K562 (cell line): ENCODE measurements around the gene ZNHIT1. TPM values are rescaled to one million over a fixed set of nuclear protein-coding genes. Genes with fewer than 3 reads are reported as not detected.
A peak's percentile ranks its signal among the peaks of the same experiment; 100 is the strongest.

Source experiments
- ATAC-seq: fragments of 200-7000 bp; cut with Tn5 transposase; 3 replicates; pipeline ENCODE4 v1.9.1; 2020; ENCODE audit warnings: moderate library complexity
- BruUV-seq: library from RNA; stranded (reverse); fragments of 400-500 nt; replicated peaks from 2 replicates; lab custom pipeline; 2021; lab: Mats Ljungman, UMichigan
- CTCF ChIA-PET: fragments of 300-600 bp; formaldehyde crosslinking; extraction: SDS; loops from one replicate; lab custom pipeline; 2021; ENCODE audit warnings: low intra/inter-chr PET ratio; lab: Yijun Ruan, JAX
- POLR2A ChIA-PET: fragments of 300-600, 350-650 bp; sonication (Branson Sonifier 250); formaldehyde crosslinking; extraction: SDS; loops from one replicate; lab custom pipeline; 2021; ENCODE audit warnings: antibody characterized with exemption, inconsistent platforms; lab: Yijun Ruan, JAX
- DNase-seq, 4 experiments: peaks; one replicate each; pipeline versions ENCODE4 v3.0.0 to v3.0.0-alpha.2; 2011 to 2018; ENCODE audit warnings: low spot score in 3 of 4, mixed read lengths in 3 of 4; ENCODE audit errors: extremely low read depth in 1 of 4
- FAIRE-seq: peaks from 2 replicates; lab custom pipeline; 2011; peaks lifted over from hg19 to GRCh38; lab: Jason Lieb, UNC
- H2AFZ ChIP-seq: 2 replicates; pipeline ENCODE4 v1.6.0; 2011; ENCODE audit warnings: low read depth, low read length, control low read depth, inconsistent platforms
- H3K27ac ChIP-seq: fragments of 200-600 bp; 3 replicates; pipeline ENCODE4 v1.8.0; 2011; ENCODE audit warnings: low read depth, mild to moderate bottlenecking, control low read depth, inconsistent platforms, low read length, moderate library complexity, mixed read lengths; ENCODE audit errors: extremely low read depth
- H3K27me3 ChIP-seq, 2 experiments: fragments of 300-600 bp in 1 of 2; 2 replicates in 1 of 2; 3 replicates in 1 of 2; pipeline versions ENCODE4 v1.6.0 to v1.8.0; 2011; ENCODE audit warnings: inconsistent platforms in 2 of 2, low read length in 2 of 2, mild to moderate bottlenecking in 1 of 2, mixed read lengths in 1 of 2, moderate library complexity in 1 of 2; ENCODE audit not compliant: control insufficient read depth in 2 of 2, insufficient read depth in 2 of 2
- H3K36me3 ChIP-seq: fragments of 300-600 bp; 3 replicates; pipeline ENCODE4 v1.8.0; 2011; ENCODE audit warnings: mild to moderate bottlenecking, low read length, inconsistent platforms; ENCODE audit not compliant: control insufficient read depth, insufficient read depth
- H3K4me1 ChIP-seq, 2 experiments: fragments of 200-600 bp in 1 of 2; replicated peaks in 1 of 2; 2 replicates in 1 of 2; 3 replicates in 1 of 2; pipeline versions ENCODE4 v1.5.1 to v1.8.0; 2011; ENCODE audit warnings: inconsistent platforms in 2 of 2, low read length in 2 of 2, mild to moderate bottlenecking in 1 of 2, mixed read lengths in 1 of 2, moderate library complexity in 1 of 2; ENCODE audit not compliant: control insufficient read depth in 2 of 2, insufficient read depth in 2 of 2
- H3K4me2 ChIP-seq: 2 replicates; pipeline ENCODE4 v1.6.1; 2011; ENCODE audit warnings: low read length, control low read depth, inconsistent platforms, mixed read lengths; ENCODE audit not compliant: insufficient read depth
- H3K4me3 ChIP-seq: fragments of 200-600 bp; sonication (generic), shearing (Covaris generic); 2 replicates; pipeline ENCODE4 v1.5.1; 2016; ENCODE audit warnings: control low read depth, inconsistent platforms
- H3K79me2 ChIP-seq: fragments of 200-600 bp; 3 replicates; pipeline ENCODE4 v1.8.0; 2011; ENCODE audit warnings: low read length, inconsistent platforms; ENCODE audit not compliant: control insufficient read depth, insufficient read depth
- H3K9ac ChIP-seq, 2 experiments: 2 replicates each; pipeline versions ENCODE4 v1.6.0 to v1.6.1; 2011; ENCODE audit warnings: low read depth in 2 of 2, low read length in 2 of 2, control low read depth in 1 of 2, inconsistent platforms in 1 of 2, mild to moderate bottlenecking in 1 of 2, mixed read lengths in 1 of 2; ENCODE audit not compliant: insufficient read depth in 1 of 2
- H3K9me1 ChIP-seq: one replicate; pipeline ENCODE4 v1.6.0; 2011; ENCODE audit warnings: inconsistent platforms, mild to moderate bottlenecking, low read length, moderate library complexity; ENCODE audit not compliant: control insufficient read depth, insufficient read depth
- H3K9me3 ChIP-seq: replicated peaks from 2 replicates; pipeline ENCODE4 v1.5.1; 2011; ENCODE audit warnings: low read depth, low read length, inconsistent platforms; ENCODE audit not compliant: control insufficient read depth, insufficient read depth
- H4K20me1 ChIP-seq: replicated peaks from 2 replicates; pipeline ENCODE4 v1.6.1; 2011; ENCODE audit warnings: low read length, inconsistent platforms, mixed read lengths; ENCODE audit not compliant: control insufficient read depth, insufficient read depth
- ATF3 ChIP-seq, 2 experiments: fragments of 450-650 bp in 1 of 2; sonication (generic) in 1 of 2; formaldehyde crosslinking in 1 of 2; IDR thresholded peaks in 1 of 2; conservative IDR thresholded peaks in 1 of 2; 2 replicates each; pipeline versions ENCODE4 v1.6.1 to v1.8.1; 2016 to 2023; ENCODE audit warnings: mild to moderate bottlenecking in 2 of 2, moderate library complexity in 2 of 2, inconsistent platforms in 1 of 2, missing genetic modification reagents in 1 of 2
- CEBPB ChIP-seq: fragments of 450-650 bp; IDR thresholded peaks from 2 replicates; pipeline ENCODE4 v1.6.1; 2016; ENCODE audit warnings: missing genetic modification characterization, missing compliant biosample characterization
- CEBPG ChIP-seq, 3 experiments: fragments of 200-800 bp in 1 of 3; sonication (Bioruptor generic) in 1 of 3; sonication (generic) in 1 of 3; formaldehyde crosslinking in 1 of 3; IDR thresholded peaks in 2 of 3; conservative IDR thresholded peaks in 1 of 3; 2 replicates each; pipeline versions ENCODE4 v1.6.1 to v1.8.0; 2016 to 2022; ENCODE audit warnings: missing compliant biosample characterization in 2 of 3, missing genetic modification characterization in 2 of 3, mild to moderate bottlenecking in 1 of 3, missing genetic modification reagents in 1 of 3
- ETV5 ChIP-seq: sonication (generic); formaldehyde crosslinking; IDR thresholded peaks from 2 replicates; pipeline ENCODE4 v1.4.0; 2020; ENCODE audit warnings: low read depth, mild to moderate bottlenecking, missing genetic modification reagents
- ZNF384 ChIP-seq: IDR thresholded peaks from 2 replicates; pipeline ENCODE4 v1.6.1; 2012; ENCODE audit warnings: low read depth, low read length, improper control_type of control experiment
- ZNF696 ChIP-seq: fragments of 250-450 bp; sonication (Bioruptor Pico); conservative IDR thresholded peaks from 2 replicates; pipeline ENCODE4 v1.4.0; 2020; ENCODE audit warnings: mild to moderate bottlenecking, moderate library complexity
- ZNF707 ChIP-seq: fragments of 250-450 bp; sonication (Bioruptor Pico); conservative IDR thresholded peaks from 2 replicates; pipeline ENCODE4 v1.8.0; 2022; ENCODE audit warnings: inconsistent platforms, mild to moderate bottlenecking, moderate library complexity
- WGBS: fragments of 100-300 bp; shearing (Covaris generic); methylation state at CpG from one replicate; pipeline ENCODE4 v1.1.6; 2016; ENCODE audit warnings: low coverage, mixed read lengths; ENCODE audit not compliant: insufficient coverage; ENCODE audit errors: missing lambda C conversion rate; 5-methylcytosine and 5-hydroxymethylcytosine counted together
- in situ Hi-C: fragments of 300-500 bp; cut with MboI; formaldehyde crosslinking; loops from 4 replicates; pipeline ENCODE4 v1.15.0; 2018; ENCODE audit warnings: inconsistent platforms, mixed read lengths
- intact Hi-C: fragments of 100-400 bp; cut with micrococcal nuclease; formaldehyde crosslinking; loops from 2 replicates; pipeline ENCODE4 v1.14.2; 2022
- polyA plus RNA-seq, 8 experiments: library from polyadenylated mRNA; depleted of rRNA in 4 of 8; stranded (reverse) in 5 of 8; unstranded in 3 of 8; fragments of >200 nt; fragmentation: Nextera tagmentation in 2 of 8; fragmentation: Illumina TruSeq in 1 of 8; extraction: Ambion mirVana in 2 of 8; extraction: Trizol in 1 of 8; gene quantifications; 2 replicates each; pipeline versions ENCODE4 v1.2.1 to v1.2.3, GENCODE V29; 2011 to 2014; ENCODE audit warnings: inconsistent platforms in 1 of 8, missing spikeins in 1 of 8
- total RNA-seq, 7 experiments: library from RNA; depleted of rRNA in 6 of 7; stranded (reverse); fragments of >200 nt in 6 of 7; fragmentation: Illumina TruSeq in 2 of 7; extraction: Trizol in 2 of 7; gene quantifications; 2 replicates each; pipeline versions ENCODE4 v1.2.1 to v1.2.3, GENCODE V29; 2011 to 2021; ENCODE audit warnings: low replicate concordance in 1 of 7

Gene ZNHIT1
- total and polyA plus RNA-seq, 9 of the 15 experiments (the other 6 are each of a cell fraction or from before 2014, with no cell fraction given): 6.4 to 162 (median 70.1) TPM

GRCh38 chr7:101186844-101187428 is 31.0 kb upstream of the ZNHIT1 start:
- Histone ChIP-seq H3K27ac (no peak overlapping the region), H3K4me2 (no peak overlapping the region), H3K4me1 (peaks cover 0 to 7% of the 10 kb centered on the region in 2 experiments; a peak in 3 of 5 replicates), H3K9me1 (no peaks in the 10 kb centered on the region), H3K9ac (no peak overlapping the region), H2AFZ (no peak overlapping the region), H3K4me3 (no peak overlapping the region), H3K79me2 (no peaks in the 10 kb centered on the region), H3K27me3 (peaks cover 0 to 3% of the 10 kb centered on the region in 2 experiments; a peak in 2 of 5 replicates), H4K20me1 (no peaks in the 10 kb centered on the region), H3K9me3 (no peaks in the 10 kb centered on the region), H3K36me3 (no peaks in the 10 kb centered on the region)
- ATAC-seq: no peak
- intact Hi-C loops: loop anchor here (5.0 kb wide), 1 partner anchor 290 kb away; the partner anchor contains the start of gene ACHE
- WGBS: 35% methylated on average over 4 of the region's 4 CpGs
- FAIRE-seq: no peak
- no TSS peak for BruUV-seq
- no peak for DNase-seq
- in situ Hi-C loops: no loop called here
- ChIA-PET POLR2A (no interaction called here), CTCF (no interaction called here)
- TF ChIP-seq ZNF707 (CRISPR knock-in tag): no peak
- TF ChIP-seq ZNF696 (CRISPR knock-in tag): no peak
- TF ChIP-seq ETV5 (CRISPR knock-in tag): no peak
- TF ChIP-seq CEBPB (tag): 0 out of 2 replicates have a peak, but pooled peaks have one; percentile 18
- TF ChIP-seq ATF3 (IDR thresholded peaks at IDR 0.05): peak; percentile 48; the same call in 1 of the 2 replicates
- no peak for TF ChIP-seq ATF3 (CRISPR knock-in tag; conservative IDR thresholded peaks at IDR 0.05)
- TF ChIP-seq ZNF384: 0 out of 2 replicates have a peak, but pooled peaks have one; percentile 53
- no peak for TF ChIP-seq CEBPG (CRISPR knock-in tag; IDR thresholded peaks at IDR 0.05)
- peak in 1 of 2 experiments; percentile 88; a peak in 2 of 4 replicates for TF ChIP-seq CEBPG (tag; conservative IDR thresholded peaks at IDR 0.05 in 1 of 2, IDR thresholded peaks at IDR 0.05 in 1 of 2)
